Fibroblast of pulmonary artery (primary cell): ENCODE measurements around the gene CNOT6.

Experiments used
- DNase-seq: peaks from one replicate; pipeline ENCODE4 v3.0.0-alpha.2; 2010; ENCODE audit warnings: low read depth
- H3K4me3 ChIP-seq: replicated peaks from 2 replicates; pipeline ENCODE4 v1.5.1; 2011; ENCODE audit warnings: low read depth, mild to moderate bottlenecking, control low read depth, low read length, moderate library complexity
- CTCF ChIP-seq: IDR thresholded peaks from 2 replicates; pipeline ENCODE4 v1.5.1; 2011; ENCODE audit warnings: mild to moderate bottlenecking, control low read depth, low read length, inconsistent platforms; ENCODE audit errors: missing control alignments

CNOT6 gene

DNA sequence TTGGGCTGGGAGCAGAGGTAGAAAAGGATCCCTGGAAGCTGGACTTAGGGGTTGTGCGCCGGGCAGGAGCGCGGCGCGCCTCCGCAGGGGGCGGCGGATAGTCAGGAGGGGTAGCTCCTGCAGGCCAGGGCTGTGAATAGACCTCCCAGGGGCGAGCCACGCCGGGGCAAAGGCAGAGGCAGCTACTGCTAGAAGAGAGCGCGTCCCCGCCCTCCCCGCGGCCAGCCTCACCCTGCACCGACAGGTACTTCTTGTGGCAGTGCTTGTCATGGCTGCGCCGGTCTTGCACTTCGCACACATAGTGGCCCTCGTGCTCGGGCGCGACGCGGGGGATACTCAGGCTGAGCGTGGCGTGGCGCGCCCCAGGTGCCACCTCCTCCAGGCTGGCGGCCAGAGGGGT lies 127.1 kb downstream of the CNOT6 start:
- DNase-seq = no peak
- no peak for TF ChIP-seq CTCF
- H3K4me3 ChIP-seq = no peak overlapping the region

DNA sequence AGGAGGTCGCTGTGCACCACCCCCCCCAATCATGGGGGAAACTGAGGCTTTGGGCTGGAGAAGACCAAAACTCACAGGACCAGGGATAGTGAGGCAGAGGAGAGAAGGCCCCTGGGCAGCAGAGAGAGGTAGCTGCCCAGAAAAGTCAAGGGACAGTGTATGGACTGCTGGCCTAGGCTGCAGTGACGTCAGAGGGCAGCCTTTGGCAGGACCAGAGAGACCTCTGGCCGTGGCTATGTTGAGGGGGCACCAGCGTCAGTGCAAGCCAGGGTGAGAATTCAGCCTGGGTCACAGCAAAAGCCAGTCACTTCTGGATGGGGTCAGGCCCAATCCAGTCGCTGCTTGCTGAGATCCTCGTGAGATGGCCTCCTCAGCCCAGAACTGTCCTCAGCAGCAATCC lies 128.7 kb downstream of the CNOT6 start:
- no peak for TF ChIP-seq CTCF
- DNase-seq = no peak
- no peak overlapping the region for H3K4me3 ChIP-seq

GRCh38 chr5:180623411-180623834 lies 129.2 kb downstream of the CNOT6 start:
- no peak for TF ChIP-seq CTCF
- no peak overlapping the region for H3K4me3 ChIP-seq
- no peak for DNase-seq

DNA sequence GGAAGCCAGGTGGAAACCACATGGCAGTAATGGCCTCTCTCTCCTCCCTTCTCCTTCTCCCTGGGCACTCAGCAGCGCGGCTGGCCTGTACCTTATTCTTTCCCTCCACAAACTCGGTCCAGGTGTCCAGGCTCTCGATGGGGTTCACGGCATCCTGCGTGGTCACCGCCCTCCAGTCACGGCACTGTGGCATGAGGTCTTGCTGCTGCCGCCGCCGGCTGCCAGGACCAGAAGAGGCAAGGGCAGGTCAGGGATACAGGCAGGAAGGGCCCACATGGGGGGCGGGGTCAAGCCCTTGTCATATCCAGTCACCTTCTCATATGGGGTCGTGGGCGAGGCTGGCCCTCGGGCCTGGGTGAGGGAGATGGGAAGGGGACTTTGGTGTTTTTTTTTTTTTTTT lies 129.7 kb downstream of the CNOT6 start:
- no peak for TF ChIP-seq CTCF
- DNase-seq = no peak
- H3K4me3 ChIP-seq = no peak overlapping the region

GRCh38 chr5:180624587-180624986 lies 130.4 kb downstream of the CNOT6 start:
- no peak overlapping the region for H3K4me3 ChIP-seq
- DNase-seq = no peak
- TF ChIP-seq CTCF = no peak

DNA sequence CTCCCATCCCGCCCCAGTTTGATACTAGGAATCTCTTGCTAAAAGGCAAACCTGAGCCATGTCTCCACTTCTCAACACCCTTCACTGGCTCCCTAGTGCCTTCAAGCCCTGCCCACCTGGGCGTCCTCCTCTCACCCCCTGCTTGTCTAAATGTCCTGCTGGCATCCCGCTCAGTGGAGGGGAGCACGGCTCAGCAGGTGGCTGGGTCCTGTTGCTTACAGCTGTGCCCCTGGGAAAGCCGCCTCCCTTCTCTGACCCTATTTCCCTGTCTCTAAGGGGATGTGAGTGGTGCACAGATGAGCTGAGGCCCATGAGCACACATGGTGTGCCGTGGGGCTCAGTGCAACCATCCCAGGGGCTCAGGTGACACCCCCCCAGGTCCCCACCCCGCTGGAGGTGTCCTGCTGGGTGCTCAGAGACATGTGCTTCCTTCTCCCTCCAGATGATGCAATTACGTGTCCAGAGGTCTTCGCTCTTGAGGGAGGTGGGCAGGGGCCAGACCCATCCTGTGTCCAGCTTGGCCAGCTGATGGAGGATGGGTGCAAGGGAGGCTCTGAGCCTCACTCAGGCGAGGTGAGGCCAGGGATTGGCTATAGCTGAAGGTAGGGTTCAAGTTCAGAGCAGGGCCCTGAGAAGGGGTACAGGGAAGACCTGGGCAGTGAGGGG lies 131.1 kb downstream of the CNOT6 start:
- no peak overlapping the region for H3K4me3 ChIP-seq
- DNase-seq = no peak
- TF ChIP-seq CTCF = no peak
